OCI-LY3 (cell line): ENCODE results near the gene MYO5B.

Experiments
- H2AFZ ChIP-seq: fragments of 200-600, 300-600 bp; shearing (Covaris generic); 2 replicates; pipeline ENCODE4 v1.6.0; 2014; ENCODE audit warnings: antibody characterized with exemption, low read depth, low read length
- H3K27ac ChIP-seq: fragments of 200-600, 300-600 bp; sonication (generic); 2 replicates; pipeline ENCODE4 v1.5.1; 2014; ENCODE audit warnings: mild to moderate bottlenecking, low read length, moderate library complexity, mixed read lengths
- H3K27me3 ChIP-seq: fragments of 200-600, 300-600 bp; sonication (generic); 2 replicates; pipeline ENCODE4 v1.6.1; 2014; ENCODE audit warnings: low read depth, low read length, mixed read lengths
- H3K36me3 ChIP-seq: fragments of 200-600, 300-600 bp; sonication (generic); replicated peaks from 2 replicates; pipeline ENCODE3; 2014; ENCODE audit warnings: low read depth, low read length, mixed read lengths
- H3K4me1 ChIP-seq: fragments of 300-600, 200-600 bp; sonication (generic); 2 replicates; pipeline ENCODE4 v1.6.1; 2014; ENCODE audit warnings: low read length, mixed read lengths
- H3K4me2 ChIP-seq: fragments of 200-600, 300-600 bp; sonication (generic); 2 replicates; pipeline ENCODE4 v1.6.1; 2014; ENCODE audit warnings: low read length, mixed read lengths
- H3K4me3 ChIP-seq: fragments of 300-600, 200-600 bp; sonication (generic); 2 replicates; pipeline ENCODE4 v1.5.1; 2014; ENCODE audit warnings: antibody characterized with exemption, mild to moderate bottlenecking, low read length, moderate library complexity
- H3K79me2 ChIP-seq: fragments of 300-600, 200-600 bp; shearing (Covaris generic); 2 replicates; pipeline ENCODE4 v1.6.1; 2014; ENCODE audit warnings: mild to moderate bottlenecking, low read length, mixed read lengths
- H3K9ac ChIP-seq: fragments of 300-600, 200-600 bp; shearing (Covaris generic); 2 replicates; pipeline ENCODE4 v1.6.0; 2014; ENCODE audit warnings: mild to moderate bottlenecking, low read length, moderate library complexity
- H3K9me3 ChIP-seq: fragments of 200-600, 300-600 bp; shearing (Covaris generic); 2 replicates; pipeline ENCODE4 v1.6.1; 2014; ENCODE audit warnings: low read length, mixed read lengths; ENCODE audit not compliant: insufficient read depth
- H4K20me1 ChIP-seq: fragments of 200-600, 300-600 bp; sonication (generic); 2 replicates; pipeline ENCODE4 v1.6.1; 2016; ENCODE audit warnings: low read length, mixed read lengths; ENCODE audit not compliant: insufficient read depth
- CTCF ChIP-seq: fragments of 200-600, 300-600 bp; sonication (generic); IDR thresholded peaks from 2 replicates; pipeline ENCODE4 v1.5.1; 2014; ENCODE audit warnings: antibody characterized with exemption, low read length, low read depth
- EZH2phosphoT487 ChIP-seq: fragments of 200-600 bp; shearing (Covaris generic); IDR thresholded peaks from 2 replicates; pipeline ENCODE4 v1.6.1; 2018; ENCODE audit warnings: antibody characterized with exemption, mixed run types, low read depth

Gene MYO5B

GRCh38 chr18:49999128-49999527 is 195.8 kb downstream of the MYO5B start:
- peaks cover 4% of the 10 kb centered on the region for H3K4me1 ChIP-seq
- no peak overlapping the region for H3K4me2 ChIP-seq
- no peaks in the 10 kb centered on the region for H3K9me3 ChIP-seq
- H3K36me3 ChIP-seq, result no peaks in the 10 kb centered on the region
- H2AFZ ChIP-seq, result no peak overlapping the region
- no peak for TF ChIP-seq EZH2phosphoT487
- no peak for TF ChIP-seq CTCF
- H3K79me2 ChIP-seq, result no peaks in the 10 kb centered on the region
- no peak overlapping the region for H3K9ac ChIP-seq
- H3K27me3 ChIP-seq, result peaks cover 13% of the 10 kb centered on the region; the same call in 1 of the 2 replicates
- H3K27ac ChIP-seq, result no peak overlapping the region
- no peak overlapping the region for H3K4me3 ChIP-seq
- H4K20me1 ChIP-seq, result no peaks in the 10 kb centered on the region

GRCh38 chr18:49997558-49997957 is 197.4 kb downstream of the MYO5B start:
- Histone ChIP-seq H3K79me2 (no peaks in the 10 kb centered on the region), H3K27me3 (peaks cover 8% of the 10 kb centered on the region), H3K9me3 (no peaks in the 10 kb centered on the region), H4K20me1 (no peaks in the 10 kb centered on the region), H2AFZ (no peak overlapping the region), H3K4me2 (no peak overlapping the region), H3K9ac (no peak overlapping the region), H3K4me3 (no peak overlapping the region), H3K4me1 (no peaks in the 10 kb centered on the region), H3K36me3 (no peaks in the 10 kb centered on the region), H3K27ac (no peak overlapping the region)
- TF ChIP-seq CTCF, result no peak

GRCh38 chr18:49994410-49994809 is 200.5 kb downstream of the MYO5B start:
- Histone ChIP-seq H3K79me2 (no peaks in the 10 kb centered on the region), H2AFZ (no peak overlapping the region), H3K4me2 (no peak overlapping the region), H3K27me3 (peaks cover 16% of the 10 kb centered on the region), H4K20me1 (no peaks in the 10 kb centered on the region), H3K4me3 (no peak overlapping the region), H3K36me3 (no peaks in the 10 kb centered on the region), H3K9me3 (no peaks in the 10 kb centered on the region), H3K27ac (no peak overlapping the region), H3K4me1 (no peaks in the 10 kb centered on the region), H3K9ac (no peak overlapping the region)
- TF ChIP-seq EZH2phosphoT487 (no peak), CTCF (no peak)

- H2AFZ ChIP-seq, result no peak overlapping the region
- H3K27me3 ChIP-seq, result peaks cover 16% of the 10 kb centered on the region
- H3K27ac ChIP-seq, result no peak overlapping the region
- no peak overlapping the region for H3K9ac ChIP-seq
- H4K20me1 ChIP-seq, result no peaks in the 10 kb centered on the region
- no peak overlapping the region for H3K4me2 ChIP-seq
- no peak overlapping the region for H3K4me3 ChIP-seq
- no peaks in the 10 kb centered on the region for H3K9me3 ChIP-seq
- H3K36me3 ChIP-seq, result no peaks in the 10 kb centered on the region
- H3K79me2 ChIP-seq, result no peaks in the 10 kb centered on the region
- no peak for TF ChIP-seq CTCF
- TF ChIP-seq EZH2phosphoT487, result no peak
- H3K4me1 ChIP-seq, result no peaks in the 10 kb centered on the region
Observed at GRCh38 chr18:49993299-49993698, 201.6 kb downstream of the MYO5B start.
